A549 treated with Hydrocortisone at 1 μM for 4 hours (cell line): ENCODE measurements around the gene SGIP1. TPM values are rescaled to one million over a fixed set of nuclear protein-coding genes. Genes with fewer than 3 reads are reported as not detected.

Source experiments
- total RNA-seq: library from RNA; stranded (reverse); fragments of 200-300 nt; extraction: Qiagen RNA extraction; gene quantifications from 5 replicates; pipeline ENCODE4 v1.2.3, GENCODE V29; 2022

Gene SGIP1
- not detected in 5 replicates for total RNA-seq

GRCh38 chr1:66533804-66534740, at the start of gene SGIP1:
Gene SGIP1 (plus strand): TSS chr1:66534153. CDS start chr1:66534359, 206 bp downstream.

GRCh38 chr1:66752000-66752592, 218.1 kb downstream of the SGIP1 start, which contains the start of gene DYNLT5:
Gene DYNLT5 (plus strand): TSS chr1:66752459. CDS start chr1:66754659, 2,200 bp downstream.

Other genes with a start within 250 kb of the SGIP1 start
- gene DYNLT5, start 218.3 kb downstream of the SGIP1 start, total RNA-seq: not detected in 5 replicates